Ecto neural progenitor cell (in vitro differentiated cells): Measurements from ENCODE around the gene MRC2.

ENCODE experiments used
- DNase-seq: peaks from one replicate; pipeline ENCODE4 v3.0.0-alpha.2; 2018; ENCODE audit warnings: low spot score

Gene MRC2

DNA sequence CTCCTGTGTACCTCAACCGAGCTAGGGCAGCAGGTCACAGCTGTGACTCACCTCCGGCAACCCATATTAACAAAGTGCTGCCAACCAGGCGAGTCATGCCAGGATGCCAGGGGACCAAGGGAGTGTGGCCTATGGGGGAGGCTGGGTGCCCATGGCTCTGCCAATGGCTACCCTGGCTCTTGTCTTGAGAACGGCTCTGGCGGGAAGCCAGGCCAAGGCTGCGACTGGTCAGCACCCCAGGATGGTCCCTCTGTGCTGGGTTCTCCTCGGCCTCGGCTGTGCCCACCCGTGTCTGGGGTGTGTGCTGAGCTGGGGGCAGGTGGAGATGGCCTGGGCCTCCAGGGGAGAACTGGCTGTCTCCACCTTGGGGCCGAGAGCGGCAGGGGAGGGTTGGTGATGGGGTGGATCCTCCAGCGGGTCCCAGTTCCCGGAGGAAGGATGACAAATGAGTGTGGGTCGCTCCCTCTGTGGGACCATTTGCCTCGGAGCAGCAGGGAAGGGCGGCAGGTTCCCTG is 75.8 kb downstream of the MRC2 start:
- peak; percentile 68 for DNase-seq

GRCh38 chr17:62703776-62704380 is 76.4 kb downstream of the MRC2 start:
- DNase-seq = peak; percentile 96

DNA sequence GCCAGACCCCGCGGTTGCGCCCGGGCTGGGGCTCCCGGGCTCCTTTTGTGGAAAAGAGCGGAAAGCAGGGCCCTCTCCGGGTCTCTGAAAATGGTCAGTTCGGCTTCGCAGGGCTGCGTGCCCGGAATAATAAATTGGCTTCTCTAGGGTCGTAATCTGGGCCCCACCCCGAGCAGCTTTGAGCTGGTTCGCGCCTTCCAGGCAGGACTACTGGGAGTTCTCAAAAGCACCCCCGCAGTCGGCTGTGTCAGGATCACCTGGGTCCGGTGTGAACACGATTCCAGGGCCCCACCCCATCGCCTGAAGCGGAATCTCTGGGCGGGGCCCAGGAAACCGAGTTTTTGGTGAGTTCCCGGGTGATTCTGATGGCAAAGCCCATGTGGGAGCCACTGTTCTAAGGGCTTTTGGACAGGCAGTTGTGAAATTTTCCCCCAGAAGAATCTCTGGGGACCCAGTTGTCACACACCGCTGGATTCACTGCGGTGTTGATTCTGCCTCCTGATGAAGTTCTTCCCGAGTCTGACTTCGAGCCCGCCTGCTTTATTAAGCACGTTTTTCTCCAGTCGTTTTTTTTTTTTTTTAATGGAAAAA is 77.0 kb downstream of the MRC2 start:
- peak; percentile 75 for DNase-seq

GRCh38 chr17:62705156-62705777 is 77.8 kb downstream of the MRC2 start:
- DNase-seq = peak; percentile 50

DNA sequence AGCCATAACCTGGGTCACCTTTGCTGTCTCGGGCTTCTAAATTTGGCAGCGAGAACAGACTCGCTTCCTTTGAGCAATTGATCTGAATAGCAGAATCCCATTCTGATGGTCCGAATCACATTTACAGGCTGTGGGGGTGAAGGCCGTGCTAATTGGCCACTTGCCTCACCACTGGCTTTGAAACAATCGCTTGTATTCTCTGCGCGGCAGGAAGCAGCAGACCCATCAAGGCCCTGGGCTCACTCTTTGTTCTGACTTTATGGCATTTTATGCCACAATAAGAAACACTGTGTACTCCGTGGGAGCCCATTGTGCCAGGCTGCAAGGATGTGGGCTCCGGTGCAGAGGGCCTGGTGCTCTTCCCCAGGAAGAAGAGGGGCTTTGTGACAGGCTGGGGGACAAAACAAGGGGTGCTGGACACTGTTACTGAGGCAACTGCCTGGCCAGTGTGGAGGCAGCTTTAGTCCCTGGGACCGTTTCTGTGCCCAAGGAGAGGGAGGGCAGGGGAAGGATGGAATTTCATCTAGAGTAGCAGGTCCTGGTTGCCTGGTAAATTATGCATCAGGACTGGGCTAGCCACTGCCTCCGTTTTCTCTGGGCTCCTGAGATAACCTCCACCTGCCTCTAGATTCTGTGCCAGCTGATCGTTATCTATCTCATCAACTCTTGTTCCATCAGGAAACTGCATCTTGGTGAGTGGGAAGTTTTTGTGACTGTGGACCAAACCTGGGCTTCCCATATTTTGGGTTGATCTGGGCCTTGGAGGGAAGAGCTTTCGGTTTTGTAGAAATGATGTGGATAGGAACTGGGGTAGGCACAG is 78.5 kb downstream of the MRC2 start:
- peak; percentile 58 for DNase-seq

DNA sequence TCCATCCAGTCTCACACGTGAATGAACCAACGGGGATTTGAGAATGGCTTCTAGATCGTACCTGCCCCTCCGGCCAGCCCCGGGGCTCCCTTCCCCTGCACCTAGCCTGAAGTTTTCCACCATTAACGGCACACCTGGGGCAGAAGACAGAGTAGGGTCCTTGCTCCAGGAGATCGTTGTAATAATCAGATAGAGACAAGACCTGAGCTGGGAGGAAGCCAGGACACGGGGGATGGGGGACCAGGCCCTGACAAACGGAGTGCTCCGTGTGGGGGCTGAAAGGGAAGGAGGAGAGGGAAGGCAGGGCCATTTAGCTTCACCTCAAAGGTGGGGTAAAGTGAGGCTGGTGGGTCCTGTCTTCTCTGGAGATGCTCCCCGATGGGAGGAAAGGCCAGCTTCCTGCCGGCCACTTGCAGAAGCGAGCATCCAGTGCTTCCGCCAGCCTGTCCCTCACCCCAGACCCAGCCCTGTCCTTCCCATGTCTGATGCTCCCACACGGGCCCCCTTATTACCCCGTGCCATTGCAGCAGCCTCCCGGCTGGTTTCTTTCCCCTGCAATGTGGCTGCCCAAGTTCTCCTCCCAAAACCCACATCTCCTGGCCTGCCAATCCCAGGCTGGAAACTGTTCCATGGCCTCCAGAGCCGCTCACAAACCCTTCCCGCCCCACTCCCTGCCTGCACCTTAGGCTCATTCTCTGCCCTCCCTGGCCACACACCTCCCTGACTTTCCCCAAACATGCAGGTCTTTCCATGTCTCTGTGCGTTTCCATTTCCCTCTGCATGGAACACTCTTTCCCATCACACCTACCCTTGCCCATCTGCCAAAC is 79.3 kb downstream of the MRC2 start:
- DNase-seq = no peak

GRCh38 chr17:62707425-62707739 is 79.9 kb downstream of the MRC2 start:
- no peak for DNase-seq

GRCh38 chr17:62708587-62708986 is 81.1 kb downstream of the MRC2 start:
- DNase-seq = no peak

- DNase-seq = peak; percentile 45
Measured at GRCh38 chr17:62712171-62712581, 84.7 kb downstream of the MRC2 start.

DNA sequence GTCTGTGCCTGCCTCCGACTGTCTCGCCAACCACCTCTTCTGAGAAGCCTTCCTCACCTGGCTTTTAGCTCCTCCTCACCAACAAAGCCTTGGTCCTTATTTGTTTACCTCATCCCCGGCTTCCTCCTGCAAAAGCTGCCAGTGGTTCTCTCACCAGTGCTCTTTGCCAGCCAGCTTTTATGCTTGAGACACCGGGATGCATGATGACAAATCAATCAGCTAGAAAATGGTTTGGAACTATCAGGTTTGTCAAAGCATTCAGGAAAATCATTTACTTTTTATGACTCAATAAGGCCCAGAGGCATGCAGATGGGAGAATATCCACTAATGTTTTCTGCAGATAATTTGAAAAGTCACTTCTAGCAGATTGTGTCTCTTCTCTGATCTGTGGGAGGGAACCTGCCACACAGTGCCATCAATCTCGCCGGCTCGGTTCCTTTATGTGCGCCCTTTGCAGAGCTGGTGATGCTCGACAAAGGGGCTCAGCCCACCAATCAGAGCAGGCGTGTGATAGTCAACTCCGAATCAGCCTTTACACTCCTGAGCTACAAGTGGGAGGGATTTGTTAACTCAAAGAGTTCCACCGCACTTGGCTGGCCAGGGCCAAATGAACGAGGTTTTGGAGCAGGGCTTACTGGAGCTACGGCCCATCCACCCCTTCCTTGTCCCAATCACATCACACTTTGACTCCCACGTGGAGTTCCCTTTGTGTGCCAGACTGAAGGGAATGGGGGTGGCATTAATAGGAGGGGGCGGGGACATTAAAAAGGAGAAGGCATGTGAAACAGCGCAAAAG is 85.8 kb downstream of the MRC2 start:
- peak; percentile 55 for DNase-seq

DNA sequence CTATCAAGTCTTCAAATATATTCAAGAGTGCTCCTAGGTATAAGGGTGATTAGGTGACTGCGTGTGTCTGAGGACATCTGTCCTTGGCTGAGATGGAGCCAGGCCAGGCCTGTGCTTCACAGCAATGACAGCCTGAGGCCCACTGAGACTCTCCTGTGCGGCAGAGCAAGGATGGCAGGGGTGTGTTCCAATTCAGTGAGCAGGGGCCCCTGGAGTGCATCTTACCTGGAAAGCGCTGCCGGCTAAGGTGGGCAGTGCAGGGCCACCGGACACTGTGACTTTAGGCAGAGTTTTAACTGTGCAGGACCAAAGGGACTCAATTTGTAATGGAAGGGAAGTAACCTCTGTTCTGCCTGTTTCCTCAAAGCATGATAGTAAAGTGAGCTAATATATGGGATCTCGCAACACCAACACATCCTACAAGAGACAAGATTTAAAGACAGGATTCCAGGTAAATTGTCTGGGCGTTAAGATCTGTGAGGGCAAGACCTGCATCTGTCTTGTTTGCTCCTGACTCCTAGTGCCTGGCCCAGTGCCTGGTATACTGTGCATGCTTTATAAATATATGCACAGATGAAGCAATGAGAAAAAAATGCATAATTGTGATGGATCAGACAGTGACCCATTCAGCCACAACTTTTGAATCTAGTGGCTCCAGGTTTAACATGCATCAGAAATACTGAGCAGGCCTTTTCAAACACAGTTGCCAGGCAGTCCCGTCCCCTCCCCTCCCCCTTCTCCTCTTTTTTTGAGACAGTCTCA is 86.7 kb downstream of the MRC2 start:
- DNase-seq = peak; percentile 35

DNA sequence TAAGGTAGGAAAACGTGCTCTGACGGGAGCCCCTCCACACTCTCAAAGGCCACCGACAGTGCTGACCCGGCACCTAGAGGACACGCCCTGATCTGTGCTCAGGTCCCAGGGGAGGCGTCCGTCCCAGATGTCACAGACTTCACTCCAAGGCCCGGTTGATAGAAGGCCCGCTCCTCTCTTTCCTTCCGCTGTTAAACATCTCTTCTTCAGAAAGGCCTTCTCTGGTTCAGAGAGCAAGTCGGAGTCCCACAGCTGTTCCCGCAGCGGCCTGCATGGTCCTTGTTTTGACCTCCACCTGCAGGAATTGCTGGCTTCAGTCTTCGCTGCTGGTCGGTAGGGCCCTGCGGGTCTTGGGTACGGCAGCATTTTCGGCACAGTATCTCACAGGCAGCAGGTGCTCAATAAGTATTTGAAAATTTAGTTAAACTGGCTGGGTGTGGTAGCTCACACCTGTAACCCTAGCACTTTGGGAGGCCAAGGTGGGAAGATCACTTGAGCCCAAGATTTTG is 88.5 kb downstream of the MRC2 start:
- DNase-seq = no peak

- DNase-seq = peak; percentile 47
Measured at GRCh38 chr17:62716834-62717588, 89.5 kb downstream of the MRC2 start.

DNA sequence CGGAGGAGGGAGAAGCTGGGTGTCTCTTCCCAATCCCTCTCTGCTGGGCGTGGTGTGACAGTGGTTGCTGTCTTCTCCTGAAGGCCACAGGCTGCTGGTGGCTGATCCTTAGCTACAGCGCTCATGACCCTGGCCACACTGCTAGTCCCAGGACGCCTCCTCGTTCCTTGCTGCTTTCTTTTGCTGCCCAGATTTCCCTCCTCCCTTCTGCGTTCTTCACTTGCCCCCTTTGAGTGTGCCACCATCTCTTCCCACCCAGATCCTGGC is 90.1 kb downstream of the MRC2 start:
- DNase-seq = no peak

DNA sequence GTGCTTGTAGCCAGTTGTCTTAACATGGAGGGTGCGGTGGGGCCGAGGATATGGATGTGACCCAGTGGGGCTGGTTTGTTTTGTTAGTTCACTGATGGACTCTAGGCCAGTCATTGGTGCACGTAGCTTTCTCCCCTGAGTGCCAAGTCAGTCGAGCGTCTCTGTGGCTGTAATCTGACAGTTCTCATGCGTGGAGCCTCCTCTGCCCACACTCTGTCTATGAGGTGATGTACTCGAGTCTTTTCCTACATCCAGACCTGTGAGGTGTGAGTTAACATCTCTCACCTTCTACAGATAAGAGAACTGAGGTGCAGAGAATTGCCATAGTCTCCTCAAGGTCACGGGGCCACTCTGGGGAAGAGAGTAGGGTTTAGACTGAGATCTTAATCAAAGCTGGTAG is 90.4 kb downstream of the MRC2 start:
- DNase-seq = peak; percentile 37

DNA sequence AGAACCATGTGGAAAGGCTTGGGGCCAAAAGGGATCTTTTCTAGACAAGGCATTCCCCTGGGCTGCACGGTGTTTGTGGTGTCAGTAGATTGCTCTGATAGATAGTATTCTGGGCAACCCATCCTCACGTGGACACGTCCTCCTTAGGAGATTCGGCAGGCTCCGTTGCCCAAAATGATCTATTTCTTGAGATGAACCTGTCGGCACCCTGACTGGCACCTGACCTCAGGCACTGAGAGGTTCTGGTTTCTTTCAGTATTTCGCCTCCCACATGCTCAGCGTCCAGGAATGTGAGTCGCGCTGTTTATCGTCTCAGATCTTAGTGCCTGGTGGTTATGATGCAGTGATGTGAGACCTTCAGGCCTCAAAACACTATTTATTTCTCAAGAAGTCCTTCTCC is 91.0 kb downstream of the MRC2 start:
- DNase-seq = peak; percentile 44

DNA sequence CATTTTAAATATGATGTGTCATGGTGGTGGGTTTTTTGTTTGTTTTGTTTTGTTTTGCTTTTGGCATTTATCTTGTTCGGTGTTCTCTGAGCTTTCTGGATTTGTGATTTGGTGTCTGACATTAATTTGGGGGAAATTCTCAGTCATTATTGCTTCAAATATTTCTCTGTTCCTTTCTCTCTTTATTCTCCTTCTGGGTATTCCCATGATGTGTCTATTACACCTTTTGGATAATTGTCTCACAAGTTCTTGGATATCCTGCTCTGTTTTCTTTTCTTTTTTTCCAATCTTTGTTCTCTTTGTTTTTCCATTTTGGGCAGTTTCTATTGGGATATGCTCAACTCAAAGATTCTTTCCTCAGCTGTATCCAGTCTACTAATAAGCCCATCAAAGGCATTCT is 92.1 kb downstream of the MRC2 start:
- DNase-seq = no peak

- DNase-seq = no peak
Measured at GRCh38 chr17:62720126-62720850, 92.8 kb downstream of the MRC2 start.

GRCh38 chr17:62722625-62723024 is 95.2 kb downstream of the MRC2 start:
- DNase-seq = no peak
